Measurements from ENCODE around the gene ILF3. TPM values are rescaled to one million over a fixed set of nuclear protein-coding genes. Genes with fewer than 3 reads are reported as not detected.

ILF3 gene
- total RNA-seq, 4 donors from 2014 or later = 122 to 232 (median 159) TPM

- H3K9me3 ChIP-seq = no peaks in the 10 kb centered on the region
- H3K4me3 ChIP-seq (replicated peaks in 1 of 3) = no peak overlapping the region
- no peaks in the 10 kb centered on the region for H3K27me3 ChIP-seq
- WGBS, 2 donors = 86 to 93% methylated on average over 25 to 26 of the region's 31 CpGs
- TF ChIP-seq POLR2A (IDR thresholded peaks at IDR 0.05) = no peak
- TF ChIP-seq, protein P1, sequence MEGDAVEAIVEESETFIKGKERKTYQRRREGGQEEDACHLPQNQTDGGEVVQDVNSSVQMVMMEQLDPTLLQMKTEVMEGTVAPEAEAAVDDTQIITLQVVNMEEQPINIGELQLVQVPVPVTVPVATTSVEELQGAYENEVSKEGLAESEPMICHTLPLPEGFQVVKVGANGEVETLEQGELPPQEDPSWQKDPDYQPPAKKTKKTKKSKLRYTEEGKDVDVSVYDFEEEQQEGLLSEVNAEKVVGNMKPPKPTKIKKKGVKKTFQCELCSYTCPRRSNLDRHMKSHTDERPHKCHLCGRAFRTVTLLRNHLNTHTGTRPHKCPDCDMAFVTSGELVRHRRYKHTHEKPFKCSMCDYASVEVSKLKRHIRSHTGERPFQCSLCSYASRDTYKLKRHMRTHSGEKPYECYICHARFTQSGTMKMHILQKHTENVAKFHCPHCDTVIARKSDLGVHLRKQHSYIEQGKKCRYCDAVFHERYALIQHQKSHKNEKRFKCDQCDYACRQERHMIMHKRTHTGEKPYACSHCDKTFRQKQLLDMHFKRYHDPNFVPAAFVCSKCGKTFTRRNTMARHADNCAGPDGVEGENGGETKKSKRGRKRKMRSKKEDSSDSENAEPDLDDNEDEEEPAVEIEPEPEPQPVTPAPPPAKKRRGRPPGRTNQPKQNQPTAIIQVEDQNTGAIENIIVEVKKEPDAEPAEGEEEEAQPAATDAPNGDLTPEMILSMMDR (IDR thresholded peaks at IDR 0.05) = no peak
- peaks cover 80 to 92% of the 10 kb centered on the region in 2 donors for H3K36me3 ChIP-seq
- DNase-seq = no peak
- intact Hi-C loops (cut with DNase I) = no loop called here
- no peak overlapping the region for H3K27ac ChIP-seq
- H3K4me1 ChIP-seq = no peaks in the 10 kb centered on the region
Measured at GRCh38 chr19:10686661-10687517, 32.7 kb downstream of the ILF3 start.

GRCh38 chr19:10687518-10688288 is 33.6 kb downstream of the ILF3 start:
- WGBS, 2 donors = 90 to 93% methylated on average over 22 to 24 of the region's 25 CpGs
- H3K27me3 ChIP-seq = no peaks in the 10 kb centered on the region
- no peaks in the 10 kb centered on the region for H3K4me1 ChIP-seq
- intact Hi-C loops (cut with DNase I) = no loop called here
- H3K4me3 ChIP-seq (replicated peaks in 1 of 3) = no peak overlapping the region
- TF ChIP-seq POLR2A (IDR thresholded peaks at IDR 0.05) = no peak
- TF ChIP-seq, protein P1 (IDR thresholded peaks at IDR 0.05) = no peak
- H3K27ac ChIP-seq = no peak overlapping the region
- no peaks in the 10 kb centered on the region for H3K9me3 ChIP-seq
- peaks cover 72 to 90% of the 10 kb centered on the region in 2 donors for H3K36me3 ChIP-seq
- DNase-seq = no peak

DNA sequence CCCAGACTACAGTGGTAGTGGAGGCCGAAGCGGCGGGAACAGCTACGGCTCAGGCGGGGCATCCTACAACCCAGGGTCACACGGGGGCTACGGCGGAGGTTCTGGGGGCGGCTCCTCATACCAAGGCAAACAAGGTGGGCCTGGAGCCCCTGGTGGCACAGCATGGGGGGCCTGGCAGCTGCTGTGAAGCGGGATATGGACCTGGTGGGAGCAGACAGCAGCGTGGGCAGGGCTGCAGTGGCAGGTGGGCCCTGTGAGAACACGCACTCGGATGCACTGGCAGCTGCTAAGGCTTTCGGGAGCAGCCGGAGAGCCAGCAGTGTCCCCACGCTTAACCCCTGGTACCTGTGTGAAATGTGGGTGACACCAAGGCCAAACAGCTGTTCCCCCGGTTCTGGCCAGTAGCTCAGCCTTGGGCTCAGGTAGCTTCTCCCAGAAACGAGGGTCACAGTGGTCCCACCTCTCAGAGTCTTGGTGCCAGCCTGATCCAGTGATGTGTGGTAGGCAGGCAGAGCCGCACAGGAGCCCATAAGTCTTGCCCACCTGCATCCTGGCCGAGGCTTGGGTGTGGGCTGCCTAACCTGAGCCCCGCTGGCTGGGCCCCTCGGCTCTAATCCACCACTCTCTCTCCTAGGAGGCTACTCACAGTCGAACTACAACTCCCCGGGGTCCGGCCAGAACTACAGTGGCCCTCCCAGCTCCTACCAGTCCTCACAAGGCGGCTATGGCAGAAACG is 34.6 kb downstream of the ILF3 start:
- Histone ChIP-seq H3K4me3 (replicated peaks in 1 of 3) (no peak overlapping the region), H3K27me3 (no peaks in the 10 kb centered on the region), H3K4me1 (no peaks in the 10 kb centered on the region), H3K36me3 (peaks cover 62 to 80% of the 10 kb centered on the region in 2 donors), H3K27ac (no peak overlapping the region), H3K9me3 (no peaks in the 10 kb centered on the region)
- WGBS, 2 donors = 88 to 90% methylated on average over 13 to 22 of the region's 27 CpGs
- TF ChIP-seq POLR2A (IDR thresholded peaks at IDR 0.05) = no peak
- TF ChIP-seq, protein P1 (IDR thresholded peaks at IDR 0.05) = no peak
- no peak for DNase-seq
- intact Hi-C loops (cut with DNase I) = no loop called here

DNA sequence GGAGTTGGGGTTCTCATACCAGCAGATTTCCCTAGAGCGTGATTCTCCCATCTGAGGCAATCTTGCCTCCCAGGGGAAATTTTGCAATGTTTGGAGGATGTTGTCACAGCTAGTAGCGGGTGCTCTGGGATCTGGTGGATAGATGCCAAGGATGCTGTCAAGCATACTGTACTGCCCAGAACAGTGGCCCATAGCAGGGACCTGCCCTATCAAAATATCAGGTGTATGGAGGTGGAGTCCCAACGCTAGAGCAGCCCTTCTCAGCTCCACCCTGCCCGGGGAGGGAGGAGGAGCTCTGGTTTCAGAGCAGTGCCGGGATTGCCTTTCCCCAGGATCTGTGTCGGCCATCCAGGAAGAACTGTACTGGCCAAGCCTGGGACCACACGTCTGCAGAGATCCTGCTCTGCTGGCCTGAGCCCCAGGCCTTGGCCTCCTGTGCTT is 36.2 kb downstream of the ILF3 start:
- 30 to 38% methylated on average over 5 to 7 of the region's 7 CpGs for WGBS, 2 donors
- no peaks in the 10 kb centered on the region for H3K9me3 ChIP-seq
- no peak for TF ChIP-seq POLR2A (IDR thresholded peaks at IDR 0.05)
- TF ChIP-seq, protein P1 (IDR thresholded peaks at IDR 0.05) = no peak
- peaks cover 3 to 4% of the 10 kb centered on the region in 2 donors for H3K4me1 ChIP-seq
- peak overlapping the region in 1 of 3 donors; percentile 40 for H3K27ac ChIP-seq
- no peak overlapping the region for H3K4me3 ChIP-seq (replicated peaks in 1 of 3)
- H3K36me3 ChIP-seq = peaks cover 46 to 65% of the 10 kb centered on the region in 2 donors
- peak; percentile 78 to 90 for DNase-seq
- no peaks in the 10 kb centered on the region for H3K27me3 ChIP-seq
- intact Hi-C loops (cut with DNase I) = no loop called here

Measured in thyroid gland (tissue), 4 donors.